LNCaP clone FGC (cell line): ENCODE data around the gene KIFAP3.

Experiments used
- DNase-seq: peaks from one replicate; pipeline ENCODE4 v3.0.0-alpha.2; 2011; ENCODE audit warnings: low read depth
- H3K4me3 ChIP-seq: 2 replicates; pipeline ENCODE4 v1.5.1; 2011; ENCODE audit warnings: mild to moderate bottlenecking, low read depth, low read length, control low read depth
- CTCF ChIP-seq: IDR thresholded peaks from 2 replicates; pipeline ENCODE4 v1.5.1; 2012; ENCODE audit warnings: mild to moderate bottlenecking; ENCODE audit not compliant: control insufficient read depth, insufficient read depth; ENCODE audit errors: extremely low read depth

KIFAP3 gene

GRCh38 chr1:169957884-169958283, 116.6 kb downstream of the KIFAP3 start:
- DNase-seq = no peak
- no peak for TF ChIP-seq CTCF
- no peak overlapping the region for H3K4me3 ChIP-seq

- DNase-seq = no peak
- TF ChIP-seq CTCF = no peak
- H3K4me3 ChIP-seq = no peak overlapping the region
Observed at GRCh38 chr1:169951108-169951507, 123.4 kb downstream of the KIFAP3 start.

- no peak for DNase-seq
- TF ChIP-seq CTCF = no peak
- H3K4me3 ChIP-seq = no peak overlapping the region
Observed at GRCh38 chr1:169949139-169949538, 125.4 kb downstream of the KIFAP3 start.

- no peak for TF ChIP-seq CTCF
- no peak overlapping the region for H3K4me3 ChIP-seq
- no peak for DNase-seq
Observed at GRCh38 chr1:169946206-169946605, 128.3 kb downstream of the KIFAP3 start.

GRCh38 chr1:169945181-169945580, 129.3 kb downstream of the KIFAP3 start:
- no peak for TF ChIP-seq CTCF
- DNase-seq = no peak
- H3K4me3 ChIP-seq = no peak overlapping the region

- no peak for TF ChIP-seq CTCF
- DNase-seq = no peak
- no peak overlapping the region for H3K4me3 ChIP-seq
Observed at GRCh38 chr1:169944621-169945020, 129.9 kb downstream of the KIFAP3 start.

GRCh38 chr1:169943963-169944526, 130.4 kb downstream of the KIFAP3 start:
- TF ChIP-seq CTCF = no peak
- DNase-seq = no peak

More at GRCh38 chr1:169943963-169944526, 130.4 kb downstream of the KIFAP3 start:
- no peak overlapping the region for H3K4me3 ChIP-seq
